Esophagus squamous epithelium (tissue), 4 donors: ENCODE measurements around the gene LARP1.

ENCODE experiments used
- POLR2A ChIP-seq, 4 donors: fragments of 450-650 bp; IDR thresholded peaks; one replicate each; pipeline ENCODE4 v1.6.1; 2017; ENCODE audit warnings: antibody characterized with exemption in 4 of 4, mild to moderate bottlenecking in 4 of 4, moderate library complexity in 3 of 4
- TF ChIP-seq, protein P1 (sequence below), 6 experiments: fragments of 450-650 bp in 4 of 6; fragments of 200-600 bp in 2 of 6; sonication (generic) in 2 of 6; IDR thresholded peaks; one replicate each; pipeline ENCODE4 v1.5.1; 2016 to 2019; ENCODE audit warnings: antibody characterized with exemption in 6 of 6, mild to moderate bottlenecking in 4 of 6, moderate library complexity in 4 of 6

GRCh38 chr5:154850255-154851062 is 95.3 kb downstream of the LARP1 start, which contains the start of gene FAXDC2:
- TF ChIP-seq POLR2A (IDR thresholded peaks at IDR 0.05), result peak in 2 of 4 donors; percentile 34 to 35
- TF ChIP-seq, protein P1, sequence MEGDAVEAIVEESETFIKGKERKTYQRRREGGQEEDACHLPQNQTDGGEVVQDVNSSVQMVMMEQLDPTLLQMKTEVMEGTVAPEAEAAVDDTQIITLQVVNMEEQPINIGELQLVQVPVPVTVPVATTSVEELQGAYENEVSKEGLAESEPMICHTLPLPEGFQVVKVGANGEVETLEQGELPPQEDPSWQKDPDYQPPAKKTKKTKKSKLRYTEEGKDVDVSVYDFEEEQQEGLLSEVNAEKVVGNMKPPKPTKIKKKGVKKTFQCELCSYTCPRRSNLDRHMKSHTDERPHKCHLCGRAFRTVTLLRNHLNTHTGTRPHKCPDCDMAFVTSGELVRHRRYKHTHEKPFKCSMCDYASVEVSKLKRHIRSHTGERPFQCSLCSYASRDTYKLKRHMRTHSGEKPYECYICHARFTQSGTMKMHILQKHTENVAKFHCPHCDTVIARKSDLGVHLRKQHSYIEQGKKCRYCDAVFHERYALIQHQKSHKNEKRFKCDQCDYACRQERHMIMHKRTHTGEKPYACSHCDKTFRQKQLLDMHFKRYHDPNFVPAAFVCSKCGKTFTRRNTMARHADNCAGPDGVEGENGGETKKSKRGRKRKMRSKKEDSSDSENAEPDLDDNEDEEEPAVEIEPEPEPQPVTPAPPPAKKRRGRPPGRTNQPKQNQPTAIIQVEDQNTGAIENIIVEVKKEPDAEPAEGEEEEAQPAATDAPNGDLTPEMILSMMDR (IDR thresholded peaks at IDR 0.05), result no peak
